Trophoblast cell (in vitro differentiated cells and primary cell): Measurements from ENCODE around the gene PIGU.

Experiments
- DNase-seq, 2 donors: peaks; one replicate each; pipeline ENCODE4 v3.0.0-alpha.2; 2016
- H2AFZ ChIP-seq: 2 replicates; pipeline ENCODE4 v1.6.1; 2013; ENCODE audit warnings: low read length, moderate library complexity, mild to moderate bottlenecking; ENCODE audit not compliant: insufficient read depth, poor library complexity
- H2AK5ac ChIP-seq: 2 replicates; pipeline ENCODE4 v1.6.1; 2013; ENCODE audit warnings: mild to moderate bottlenecking, low read length
- H2BK120ac ChIP-seq: 2 replicates; pipeline ENCODE4 v1.6.1; 2013; ENCODE audit warnings: low read length, mild to moderate bottlenecking, moderate library complexity; ENCODE audit not compliant: insufficient read depth, poor library complexity
- H2BK12ac ChIP-seq: 2 replicates; pipeline ENCODE4 v1.6.1; 2013; ENCODE audit warnings: mild to moderate bottlenecking, low read length, moderate library complexity
- H2BK5ac ChIP-seq: 2 replicates; pipeline ENCODE4 v1.6.1; 2013; ENCODE audit warnings: low read length, low read depth, moderate library complexity, mild to moderate bottlenecking; ENCODE audit not compliant: poor library complexity
- H3K14ac ChIP-seq: 2 replicates; pipeline ENCODE4 v1.6.1; 2013; ENCODE audit warnings: mild to moderate bottlenecking, low read length
- H3K18ac ChIP-seq: 2 replicates; pipeline ENCODE4 v1.6.1; 2013; ENCODE audit warnings: mild to moderate bottlenecking, low read length
- H3K23ac ChIP-seq: 2 replicates; pipeline ENCODE4 v1.6.1; 2013; ENCODE audit warnings: low read length
- H3K27ac ChIP-seq: 2 replicates; pipeline ENCODE4 v1.5.1; 2013; ENCODE audit warnings: low read depth, mild to moderate bottlenecking, inconsistent platforms, low read length, moderate library complexity
- H3K27me3 ChIP-seq: 2 replicates; pipeline ENCODE4 v1.6.1; 2013; ENCODE audit warnings: inconsistent platforms, mild to moderate bottlenecking, low read length, moderate library complexity; ENCODE audit not compliant: insufficient read depth
- H3K36me3 ChIP-seq, 2 experiments: 1 replicate in 1 of 2; 2 replicates in 1 of 2; pipeline ENCODE4 v1.6.1; 2013; ENCODE audit warnings: low read length in 2 of 2, mild to moderate bottlenecking in 2 of 2, moderate library complexity in 1 of 2; ENCODE audit not compliant: insufficient read depth in 2 of 2, control insufficient read depth in 1 of 2
- H3K4ac ChIP-seq: 2 replicates; pipeline ENCODE4 v1.6.1; 2013; ENCODE audit warnings: low read depth, mild to moderate bottlenecking, low read length, moderate library complexity
- H3K4me1 ChIP-seq, 2 experiments: 1 replicate in 1 of 2; 2 replicates in 1 of 2; pipeline ENCODE4 v1.6.1; 2013; ENCODE audit warnings: low read length in 2 of 2, mild to moderate bottlenecking in 2 of 2, moderate library complexity in 1 of 2; ENCODE audit not compliant: insufficient read depth in 2 of 2, control insufficient read depth in 1 of 2
- H3K4me2 ChIP-seq: 2 replicates; pipeline ENCODE4 v1.6.1; 2013; ENCODE audit warnings: inconsistent platforms, mild to moderate bottlenecking, low read length, moderate library complexity
- H3K4me3 ChIP-seq: 2 replicates; pipeline ENCODE4 v1.5.1; 2013; ENCODE audit warnings: mild to moderate bottlenecking, low read depth, low read length, inconsistent platforms
- H3K79me1 ChIP-seq: one replicate; pipeline ENCODE4 v1.6.1; 2013; ENCODE audit warnings: low read length
- H3K79me2 ChIP-seq: 2 replicates; pipeline ENCODE4 v1.6.1; 2013; ENCODE audit warnings: low read length, mild to moderate bottlenecking; ENCODE audit not compliant: control insufficient read depth, insufficient read depth, poor library complexity
- H3K9ac ChIP-seq: 2 replicates; pipeline ENCODE4 v1.6.1; 2013; ENCODE audit warnings: mild to moderate bottlenecking, low read length
- H3K9me3 ChIP-seq: 2 replicates; pipeline ENCODE4 v1.6.1; 2013; ENCODE audit warnings: low read depth, mild to moderate bottlenecking, control low read depth, inconsistent platforms, low read length; ENCODE audit not compliant: insufficient read depth
- H4K12ac ChIP-seq: 2 replicates; pipeline ENCODE4 v1.6.1; 2013; ENCODE audit warnings: low read depth, mild to moderate bottlenecking, low read length, moderate library complexity
- H4K8ac ChIP-seq: 2 replicates; pipeline ENCODE4 v1.6.1; 2013; ENCODE audit warnings: low read depth, mild to moderate bottlenecking, low read length, moderate library complexity
- H4K91ac ChIP-seq: one replicate; pipeline ENCODE4 v1.6.1; 2013; ENCODE audit warnings: low read depth, mild to moderate bottlenecking, low read length, moderate library complexity
- WGBS: extraction: QIAGEN DNeasy Blood & Tissue Kit; methylation state at CpG from one replicate; pipeline ENCODE4 v1.1.7; 2013; ENCODE audit warnings: missing lambda C conversion rate; ENCODE audit not compliant: insufficient read length, insufficient coverage; ENCODE audit errors: extremely low coverage; 5-methylcytosine and 5-hydroxymethylcytosine counted together

PIGU gene

DNA sequence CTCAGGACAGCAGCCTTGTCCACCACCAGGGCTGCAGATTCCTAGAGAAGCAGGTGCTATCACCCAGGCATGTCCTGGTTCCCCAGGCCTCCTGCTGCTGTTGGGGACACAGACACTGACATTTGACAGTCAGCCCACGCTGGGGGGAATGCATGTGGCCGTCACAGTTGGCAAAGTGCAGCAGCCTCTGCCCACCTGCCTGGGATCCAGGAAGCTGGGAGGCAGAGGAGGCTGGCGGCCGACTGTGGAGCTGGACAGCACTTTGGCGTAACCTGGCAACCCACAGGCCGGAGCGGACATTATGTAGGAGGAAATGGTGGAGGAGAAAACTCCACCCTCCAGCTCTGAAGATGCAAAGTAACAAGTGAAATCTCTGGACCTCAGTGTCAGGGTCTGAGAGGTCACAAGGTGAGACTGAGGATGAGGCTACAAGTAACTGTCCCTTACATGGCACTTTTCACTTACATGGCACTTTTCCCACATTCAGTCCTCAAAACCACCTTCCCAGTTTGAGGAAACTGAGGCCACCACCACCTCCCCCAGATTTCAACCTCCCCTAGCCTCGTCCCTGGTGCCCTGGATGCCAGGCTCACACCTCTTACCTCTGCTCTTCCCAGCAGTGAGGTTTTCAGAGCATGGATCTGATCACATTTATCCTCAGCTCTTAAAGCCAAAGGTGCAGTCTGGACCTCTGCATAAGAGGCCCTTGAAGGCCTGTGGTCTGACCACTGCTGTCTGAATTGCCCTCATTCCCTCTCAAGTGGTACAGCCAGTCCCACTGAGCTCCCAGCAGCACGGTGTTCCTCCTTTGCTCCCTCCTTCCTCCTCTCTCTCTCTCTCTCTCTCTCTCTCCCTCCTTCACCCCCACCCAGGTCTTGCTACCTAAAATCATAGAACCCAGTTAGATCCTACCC is 109.7 kb downstream of the PIGU start:
- no CpG with 5 or more reads among the region's 9 CpGs for WGBS
- no peak overlapping the region for H3K18ac ChIP-seq
- H4K91ac ChIP-seq: no peak overlapping the region
- H3K14ac ChIP-seq: no peak overlapping the region
- no peak overlapping the region for H3K4me2 ChIP-seq
- no peaks in the 10 kb centered on the region for H3K79me1 ChIP-seq
- H3K36me3 ChIP-seq: peaks cover 2 to 6% of the 10 kb centered on the region in 2 experiments
- no peaks in the 10 kb centered on the region for H3K4me1 ChIP-seq
- no peak overlapping the region for H3K27ac ChIP-seq
- H3K23ac ChIP-seq: no peak overlapping the region
- H3K4me3 ChIP-seq: no peak overlapping the region
- no peak overlapping the region for H3K4ac ChIP-seq
- no peak overlapping the region for H4K8ac ChIP-seq
- H2BK5ac ChIP-seq: no peak overlapping the region
- no peak overlapping the region for H3K9ac ChIP-seq
- DNase-seq: no peak
- no peak overlapping the region for H2AFZ ChIP-seq
- H2BK120ac ChIP-seq: no peak overlapping the region
- H3K27me3 ChIP-seq: no peaks in the 10 kb centered on the region
- H3K9me3 ChIP-seq: peaks cover 5% of the 10 kb centered on the region
- H2AK5ac ChIP-seq: no peak overlapping the region
- no peak overlapping the region for H4K12ac ChIP-seq
- H2BK12ac ChIP-seq: no peak overlapping the region
- H3K79me2 ChIP-seq: no peaks in the 10 kb centered on the region

DNA sequence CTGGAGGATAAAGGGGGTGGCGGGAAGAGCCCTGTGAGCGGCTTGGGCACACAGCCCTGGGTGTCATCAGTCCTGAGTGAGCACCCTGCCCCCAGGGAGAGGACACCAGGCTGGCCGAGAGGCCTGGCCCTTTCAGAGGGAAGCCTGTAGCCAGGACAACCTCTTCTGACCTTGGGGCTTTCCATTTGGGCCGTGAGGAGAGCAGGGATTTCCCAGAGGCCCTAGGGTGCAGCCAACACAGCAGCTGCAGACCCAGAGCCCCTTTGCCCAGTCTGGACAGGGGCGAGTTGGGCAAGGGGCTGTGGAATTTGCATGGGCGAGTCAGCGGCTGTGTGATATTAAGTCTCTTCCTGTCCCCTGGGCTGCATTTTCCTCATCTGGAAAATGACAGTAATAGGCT is 112.1 kb downstream of the PIGU start:
- Histone ChIP-seq H3K9ac (no peak overlapping the region), H2BK12ac (no peak overlapping the region), H3K18ac (no peak overlapping the region), H3K27ac (no peak overlapping the region), H3K4me2 (no peak overlapping the region), H3K79me1 (no peaks in the 10 kb centered on the region), H3K9me3 (peaks cover 5% of the 10 kb centered on the region), H3K4me3 (no peak overlapping the region), H3K4ac (no peak overlapping the region), H2BK5ac (no peak overlapping the region), H4K8ac (no peak overlapping the region), H3K27me3 (no peaks in the 10 kb centered on the region), H3K14ac (no peak overlapping the region), H3K23ac (no peak overlapping the region), H2AFZ (no peak overlapping the region), H3K36me3 (peaks cover 1 to 3% of the 10 kb centered on the region in 2 experiments), H2BK120ac (no peak overlapping the region), H3K4me1 (no peaks in the 10 kb centered on the region), H4K91ac (no peak overlapping the region), H2AK5ac (no peak overlapping the region), H4K12ac (no peak overlapping the region), H3K79me2 (no peaks in the 10 kb centered on the region)
- DNase-seq: no peak
- WGBS: no CpG with 5 or more reads among the region's 7 CpGs

DNA sequence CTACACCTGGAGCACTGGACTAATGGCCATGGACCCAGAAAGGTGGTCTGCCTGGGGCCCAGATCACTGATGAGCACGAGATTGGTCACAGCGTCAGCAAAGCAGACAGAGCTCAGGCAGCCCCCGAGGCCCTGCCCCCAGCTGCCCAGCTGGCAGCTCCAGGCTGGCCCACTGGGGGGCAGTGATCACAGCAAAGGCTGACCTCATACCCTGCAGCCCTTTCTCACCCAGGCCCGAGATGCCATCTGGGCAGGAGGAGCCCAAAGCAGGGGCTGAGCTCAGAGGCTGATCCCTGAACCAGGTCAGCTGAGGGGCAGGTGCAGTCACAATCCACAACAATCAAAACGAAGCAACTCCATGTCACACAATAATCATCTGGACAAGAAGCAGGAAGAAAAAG is 114.3 kb downstream of the PIGU start:
- Histone ChIP-seq H3K79me2 (peaks cover 2% of the 10 kb centered on the region), H3K4ac (no peak overlapping the region), H3K14ac (no peak overlapping the region), H3K27ac (no peak overlapping the region), H3K9me3 (peaks cover 5% of the 10 kb centered on the region), H4K91ac (no peak overlapping the region), H2BK5ac (no peak overlapping the region), H3K9ac (no peak overlapping the region), H2AK5ac (no peak overlapping the region), H3K18ac (no peak overlapping the region), H3K4me1 (no peaks in the 10 kb centered on the region), H4K8ac (no peak overlapping the region), H3K4me2 (no peak overlapping the region), H4K12ac (no peak overlapping the region), H3K36me3 (peaks cover 0 to 1% of the 10 kb centered on the region in 2 experiments), H3K27me3 (no peaks in the 10 kb centered on the region), H2BK120ac (no peak overlapping the region), H3K4me3 (no peak overlapping the region), H3K79me1 (peaks cover 7% of the 10 kb centered on the region), H2AFZ (no peak overlapping the region), H3K23ac (no peak overlapping the region), H2BK12ac (no peak overlapping the region)
- WGBS: no CpG with 5 or more reads among the region's 5 CpGs
- peak in 1 of 2 donors; percentile 21 for DNase-seq

DNA sequence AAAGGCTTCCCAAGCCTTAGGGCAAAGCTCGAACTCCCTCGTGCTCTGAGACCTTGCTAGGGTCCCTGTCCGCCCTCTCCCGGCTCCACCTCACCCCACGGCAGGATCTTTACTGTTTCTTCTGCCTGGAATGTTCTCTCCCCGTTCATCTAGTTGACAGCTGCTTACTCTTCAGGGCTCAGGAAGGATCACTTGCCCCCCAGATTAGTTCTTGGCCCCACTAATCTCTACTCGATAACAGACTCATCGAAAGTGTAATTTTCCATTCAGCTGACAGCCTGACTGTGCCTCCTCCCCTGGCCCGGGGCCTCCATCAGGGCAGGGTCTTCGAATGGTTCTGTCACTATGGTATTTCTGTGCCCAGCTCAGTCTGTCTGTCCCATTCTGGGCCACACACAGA is 115.2 kb downstream of the PIGU start:
- H3K27me3 ChIP-seq: no peaks in the 10 kb centered on the region
- H3K79me2 ChIP-seq: peaks cover 2% of the 10 kb centered on the region
- H2BK12ac ChIP-seq: no peak overlapping the region
- no peaks in the 10 kb centered on the region for H3K4me1 ChIP-seq
- H3K9ac ChIP-seq: no peak overlapping the region
- no peak overlapping the region for H4K91ac ChIP-seq
- H2AFZ ChIP-seq: no peak overlapping the region
- H3K23ac ChIP-seq: no peak overlapping the region
- no peak for DNase-seq
- H3K79me1 ChIP-seq: peaks cover 7% of the 10 kb centered on the region
- H2BK5ac ChIP-seq: no peak overlapping the region
- no peak overlapping the region for H3K4me2 ChIP-seq
- H3K27ac ChIP-seq: no peak overlapping the region
- peaks cover 5% of the 10 kb centered on the region for H3K9me3 ChIP-seq
- H2BK120ac ChIP-seq: no peak overlapping the region
- WGBS: no CpG with 5 or more reads among the region's 10 CpGs
- no peak overlapping the region for H4K12ac ChIP-seq
- H3K36me3 ChIP-seq: peaks cover 0 to 1% of the 10 kb centered on the region in 2 experiments
- no peak overlapping the region for H2AK5ac ChIP-seq
- H3K18ac ChIP-seq: no peak overlapping the region
- H4K8ac ChIP-seq: no peak overlapping the region
- no peak overlapping the region for H3K14ac ChIP-seq
- no peak overlapping the region for H3K4ac ChIP-seq
- no peak overlapping the region for H3K4me3 ChIP-seq
